Panc1 (cell line): Measurements from ENCODE around the gene TIMP1. TPM values are rescaled to one million over a fixed set of nuclear protein-coding genes. Genes with fewer than 3 reads are reported as not detected.

Experiments used
- ATAC-seq: fragments of 200-7000 bp; cut with Tn5 transposase; 2 replicates; pipeline ENCODE4 v1.9.1; 2020; ENCODE audit warnings: mild to moderate bottlenecking, moderate library complexity
- BruUV-seq: library from RNA; stranded (reverse); fragments of 400-500 nt; replicated peaks from 2 replicates; lab custom pipeline; 2021; lab: Mats Ljungman, UMichigan
- CTCF ChIA-PET: fragments of 300-600 bp; sonication (Branson Sonifier 250); formaldehyde crosslinking; loops from one replicate; lab custom pipeline; 2022; ENCODE audit warnings: antibody characterized with exemption; lab: Charles Lee
- POLR2A ChIA-PET: fragments of 300-600 bp; sonication (Branson Sonifier 250); formaldehyde crosslinking; loops from one replicate; lab custom pipeline; 2022; ENCODE audit warnings: antibody characterized with exemption; lab: Charles Lee
- DNase-seq: peaks from one replicate; pipeline ENCODE4 v3.0.0-alpha.2; 2010; ENCODE audit warnings: low read depth, low spot score
- H3K27ac ChIP-seq: 2 replicates; pipeline ENCODE4 v1.5.1; 2011; ENCODE audit warnings: mild to moderate bottlenecking, low read length, inconsistent platforms
- H3K27me3 ChIP-seq: fragments of 200-500 bp; sonication (Bioruptor generic); 2 replicates; pipeline ENCODE4 v1.6.0; 2014; ENCODE audit warnings: low read length, inconsistent platforms; ENCODE audit not compliant: control insufficient read depth, insufficient read depth
- H3K36me3 ChIP-seq: fragments of 200-500 bp; sonication (Bioruptor generic); 2 replicates; pipeline ENCODE4 v1.5.1; 2014; ENCODE audit warnings: inconsistent platforms, mild to moderate bottlenecking, low read length, moderate library complexity; ENCODE audit not compliant: control insufficient read depth, insufficient read depth
- H3K4me1 ChIP-seq: 2 replicates; pipeline ENCODE4 v1.5.1; 2011; ENCODE audit warnings: inconsistent platforms, mild to moderate bottlenecking, low read length, moderate library complexity; ENCODE audit not compliant: control insufficient read depth, insufficient read depth
- H3K4me3 ChIP-seq, 2 experiments: 2 replicates each; pipeline ENCODE4 v1.5.1; 2011 to 2012; ENCODE audit warnings: low read depth in 2 of 2, low read length in 2 of 2, mild to moderate bottlenecking in 2 of 2, inconsistent platforms in 1 of 2, moderate library complexity in 1 of 2
- H3K9me3 ChIP-seq: fragments of 200-500 bp; sonication (Bioruptor generic); 2 replicates; pipeline ENCODE4 v1.5.1; 2014; ENCODE audit warnings: low read depth, mild to moderate bottlenecking, inconsistent platforms, low read length, moderate library complexity; ENCODE audit not compliant: control insufficient read depth, insufficient read depth
- CTCF ChIP-seq: fragments of 450-650 bp; IDR thresholded peaks from 2 replicates; pipeline ENCODE4 v1.5.1; 2017; ENCODE audit warnings: mild to moderate bottlenecking
- POLR2AphosphoS5 ChIP-seq: IDR thresholded peaks from 2 replicates; pipeline ENCODE4 v1.6.1; 2012; ENCODE audit warnings: mild to moderate bottlenecking, low read depth, low read length, moderate library complexity
- SIN3A ChIP-seq: IDR thresholded peaks from 2 replicates; pipeline ENCODE4 v1.6.1; 2012; ENCODE audit warnings: low read depth, mild to moderate bottlenecking, low read length, moderate library complexity, borderline replicate concordance; ENCODE audit not compliant: insufficient read depth
- TCF7L2 ChIP-seq: IDR thresholded peaks from 2 replicates; pipeline ENCODE4 v1.6.1; 2011; ENCODE audit warnings: mild to moderate bottlenecking, low read depth, low read length, inconsistent platforms
- in situ Hi-C: cut with HindIII; loops from 2 replicates; pipeline ENCODE4 v1.10.0; 2016; ENCODE audit warnings: low sequenced_read_pairs, low pct_unique_long_range_greater_than_20kb
- intact Hi-C: fragments of 100-400 bp; cut with micrococcal nuclease; formaldehyde crosslinking; loops from one replicate; pipeline ENCODE4 v1.10.0; 2022; ENCODE audit not compliant: unreplicated experiment
- total RNA-seq: library from RNA; stranded (reverse); gene quantifications from one replicate; pipeline ENCODE4 v1.2.1, GENCODE V29; 2021; ENCODE audit not compliant: unreplicated experiment
- TF ChIP-seq, protein P1 (sequence below), 2 experiments: IDR thresholded peaks; 2 replicates each; pipeline ENCODE4 v1.6.1; 2011 to 2012; ENCODE audit warnings: low read depth in 2 of 2, control low read depth in 1 of 2, low read length in 1 of 2, mild to moderate bottlenecking in 1 of 2, moderate library complexity in 1 of 2; ENCODE audit not compliant: insufficient read depth in 1 of 2

TIMP1 gene
- total RNA-seq, 1 experiment from 2014 or later, result 131 TPM

DNA sequence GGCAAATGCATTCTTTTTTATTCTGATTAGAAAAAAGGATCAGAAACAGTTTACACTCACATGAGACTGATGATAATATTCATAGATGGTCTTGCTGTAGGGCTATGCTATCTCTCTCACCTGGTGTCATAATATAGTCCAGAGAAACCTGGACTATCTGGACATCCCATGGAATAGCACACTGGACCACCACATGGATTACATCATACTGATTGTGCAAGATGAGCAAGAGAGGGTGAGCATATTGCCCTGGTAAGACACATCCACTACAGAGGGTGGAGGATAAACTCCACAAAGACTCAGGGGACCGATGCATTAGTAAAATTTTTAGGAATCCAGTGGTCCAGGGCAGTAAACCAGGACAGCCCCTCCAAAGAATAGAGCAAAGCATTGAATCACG is 29.3 kb downstream of the TIMP1 start:
- in situ Hi-C loops, result no loop called here
- TF ChIP-seq CTCF (no peak), POLR2AphosphoS5 (no peak), SIN3A (no peak), TCF7L2 (no peak)
- TF ChIP-seq, protein P1, sequence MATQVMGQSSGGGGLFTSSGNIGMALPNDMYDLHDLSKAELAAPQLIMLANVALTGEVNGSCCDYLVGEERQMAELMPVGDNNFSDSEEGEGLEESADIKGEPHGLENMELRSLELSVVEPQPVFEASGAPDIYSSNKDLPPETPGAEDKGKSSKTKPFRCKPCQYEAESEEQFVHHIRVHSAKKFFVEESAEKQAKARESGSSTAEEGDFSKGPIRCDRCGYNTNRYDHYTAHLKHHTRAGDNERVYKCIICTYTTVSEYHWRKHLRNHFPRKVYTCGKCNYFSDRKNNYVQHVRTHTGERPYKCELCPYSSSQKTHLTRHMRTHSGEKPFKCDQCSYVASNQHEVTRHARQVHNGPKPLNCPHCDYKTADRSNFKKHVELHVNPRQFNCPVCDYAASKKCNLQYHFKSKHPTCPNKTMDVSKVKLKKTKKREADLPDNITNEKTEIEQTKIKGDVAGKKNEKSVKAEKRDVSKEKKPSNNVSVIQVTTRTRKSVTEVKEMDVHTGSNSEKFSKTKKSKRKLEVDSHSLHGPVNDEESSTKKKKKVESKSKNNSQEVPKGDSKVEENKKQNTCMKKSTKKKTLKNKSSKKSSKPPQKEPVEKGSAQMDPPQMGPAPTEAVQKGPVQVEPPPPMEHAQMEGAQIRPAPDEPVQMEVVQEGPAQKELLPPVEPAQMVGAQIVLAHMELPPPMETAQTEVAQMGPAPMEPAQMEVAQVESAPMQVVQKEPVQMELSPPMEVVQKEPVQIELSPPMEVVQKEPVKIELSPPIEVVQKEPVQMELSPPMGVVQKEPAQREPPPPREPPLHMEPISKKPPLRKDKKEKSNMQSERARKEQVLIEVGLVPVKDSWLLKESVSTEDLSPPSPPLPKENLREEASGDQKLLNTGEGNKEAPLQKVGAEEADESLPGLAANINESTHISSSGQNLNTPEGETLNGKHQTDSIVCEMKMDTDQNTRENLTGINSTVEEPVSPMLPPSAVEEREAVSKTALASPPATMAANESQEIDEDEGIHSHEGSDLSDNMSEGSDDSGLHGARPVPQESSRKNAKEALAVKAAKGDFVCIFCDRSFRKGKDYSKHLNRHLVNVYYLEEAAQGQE (IDR thresholded peaks at IDR 0.05; ENCODE audit: insufficient read depth in 1 of 2, low read depth in 2 of 2, low read length in 1 of 2), result no peak
- Histone ChIP-seq H3K27ac (no peak overlapping the region), H3K4me1 (peaks cover 2% of the 10 kb centered on the region; the same call in 1 of the 2 replicates), H3K4me3 (no peak overlapping the region), H3K27me3 (no peaks in the 10 kb centered on the region), H3K36me3 (no peaks in the 10 kb centered on the region), H3K9me3 (no peaks in the 10 kb centered on the region)
- DNase-seq (no peak), ATAC-seq (no peak)
- no TSS peak for BruUV-seq
- POLR2A ChIA-PET, result no interaction called here
- CTCF ChIA-PET, result no interaction called here
- intact Hi-C loops, result no loop called here

DNA sequence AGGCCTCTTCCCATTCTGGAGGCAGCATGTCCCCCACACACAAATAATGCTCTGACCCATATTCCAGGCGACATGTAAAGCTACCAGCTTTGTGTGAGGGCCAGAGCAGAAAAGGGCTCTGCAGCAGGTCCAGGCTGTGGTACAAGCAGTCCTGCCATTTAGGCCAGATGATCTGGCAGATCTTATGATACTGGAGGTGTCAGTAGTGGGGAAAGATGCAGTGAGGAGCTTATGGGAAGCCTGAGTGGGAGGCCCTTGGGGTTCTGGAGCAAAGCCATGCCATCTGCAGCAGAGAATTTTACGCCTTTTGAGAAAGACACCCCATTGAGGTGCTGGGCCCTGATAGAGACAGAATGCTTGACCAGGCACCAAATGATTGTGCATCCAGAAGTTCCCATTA is 29.7 kb downstream of the TIMP1 start:
- no TSS peak for BruUV-seq
- H3K27ac ChIP-seq, result no peak overlapping the region
- in situ Hi-C loops, result no loop called here
- intact Hi-C loops, result no loop called here
- TF ChIP-seq, protein P1 (IDR thresholded peaks at IDR 0.05; ENCODE audit: insufficient read depth in 1 of 2, low read depth in 2 of 2, low read length in 1 of 2), result no peak
- no peak for TF ChIP-seq POLR2AphosphoS5
- TF ChIP-seq CTCF, result no peak
- no peak for TF ChIP-seq SIN3A
- no peak for TF ChIP-seq TCF7L2
- ChIA-PET POLR2A (no interaction called here), CTCF (no interaction called here)
- H3K9me3 ChIP-seq, result no peaks in the 10 kb centered on the region
- H3K4me3 ChIP-seq, result no peak overlapping the region
- H3K36me3 ChIP-seq, result no peaks in the 10 kb centered on the region
- H3K4me1 ChIP-seq, result peaks cover 2% of the 10 kb centered on the region; the same call in 1 of the 2 replicates
- H3K27me3 ChIP-seq, result no peaks in the 10 kb centered on the region
- ATAC-seq, result no peak
- DNase-seq, result no peak
